HG03159 (cell line): ENCODE results near the gene WNT1.

Experiments
- ATAC-seq: cut with Tn5 transposase; IDR thresholded peaks from one replicate; pipeline ENCODE4 v1.9.1; 2021; ENCODE audit warnings: mild to moderate bottlenecking, moderate library complexity; ENCODE audit not compliant: unreplicated experiment

WNT1 gene

DNA sequence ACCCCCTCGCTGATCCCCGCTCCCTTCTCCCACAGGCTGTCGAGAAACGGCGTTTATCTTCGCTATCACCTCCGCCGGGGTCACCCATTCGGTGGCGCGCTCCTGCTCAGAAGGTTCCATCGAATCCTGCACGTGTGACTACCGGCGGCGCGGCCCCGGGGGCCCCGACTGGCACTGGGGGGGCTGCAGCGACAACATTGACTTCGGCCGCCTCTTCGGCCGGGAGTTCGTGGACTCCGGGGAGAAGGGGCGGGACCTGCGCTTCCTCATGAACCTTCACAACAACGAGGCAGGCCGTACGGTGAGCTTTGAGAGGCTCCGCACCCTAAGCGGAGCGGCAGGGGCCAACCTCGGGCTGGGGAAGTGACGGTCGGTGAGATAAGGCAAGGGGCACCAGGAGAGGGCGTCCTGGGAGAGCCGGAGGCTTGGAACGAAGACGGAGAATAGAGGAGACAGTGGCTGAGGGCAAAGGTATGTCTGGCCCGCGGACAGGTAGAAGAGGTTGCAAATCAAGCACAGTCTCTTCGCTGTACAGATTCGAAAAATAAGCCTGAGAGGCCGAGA lies 2.3 kb downstream of the WNT1 start:
- ATAC-seq, result no peak

DNA sequence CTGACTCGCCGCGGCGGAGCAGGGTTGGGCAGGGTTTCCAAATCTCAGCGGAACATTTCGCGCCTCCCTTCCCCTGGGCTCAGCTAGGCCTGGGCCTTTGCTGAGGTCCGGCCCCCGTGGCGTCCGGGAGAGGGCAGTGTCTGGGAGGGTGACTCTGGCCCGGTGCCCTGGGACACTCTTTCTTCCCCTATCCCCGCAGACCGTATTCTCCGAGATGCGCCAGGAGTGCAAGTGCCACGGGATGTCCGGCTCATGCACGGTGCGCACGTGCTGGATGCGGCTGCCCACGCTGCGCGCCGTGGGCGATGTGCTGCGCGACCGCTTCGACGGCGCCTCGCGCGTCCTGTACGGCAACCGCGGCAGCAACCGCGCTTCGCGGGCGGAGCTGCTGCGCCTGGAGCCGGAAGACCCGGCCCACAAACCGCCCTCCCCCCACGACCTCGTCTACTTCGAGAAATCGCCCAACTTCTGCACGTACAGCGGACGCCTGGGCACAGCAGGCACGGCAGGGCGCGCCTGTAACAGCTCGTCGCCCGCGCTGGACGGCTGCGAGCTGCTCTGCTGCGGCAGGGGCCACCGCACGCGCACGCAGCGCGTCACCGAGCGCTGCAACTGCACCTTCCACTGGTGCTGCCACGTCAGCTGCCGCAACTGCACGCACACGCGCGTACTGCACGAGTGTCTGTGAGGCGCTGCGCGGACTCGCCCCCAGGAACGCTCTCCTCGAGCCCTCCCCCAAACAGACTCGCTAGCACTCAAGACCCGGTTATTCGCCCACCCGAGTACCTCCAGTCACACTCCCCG lies 3.0 kb downstream of the WNT1 start:
- ATAC-seq, result no peak

DNA sequence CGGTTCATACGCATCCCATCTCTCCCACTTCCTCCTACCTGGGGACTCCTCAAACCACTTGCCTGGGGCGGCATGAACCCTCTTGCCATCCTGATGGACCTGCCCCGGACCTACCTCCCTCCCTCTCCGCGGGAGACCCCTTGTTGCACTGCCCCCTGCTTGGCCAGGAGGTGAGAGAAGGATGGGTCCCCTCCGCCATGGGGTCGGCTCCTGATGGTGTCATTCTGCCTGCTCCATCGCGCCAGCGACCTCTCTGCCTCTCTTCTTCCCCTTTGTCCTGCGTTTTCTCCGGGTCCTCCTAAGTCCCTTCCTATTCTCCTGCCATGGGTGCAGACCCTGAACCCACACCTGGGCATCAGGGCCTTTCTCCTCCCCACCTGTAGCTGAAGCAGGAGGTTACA lies 3.6 kb downstream of the WNT1 start:
- ATAC-seq, result no peak

DNA sequence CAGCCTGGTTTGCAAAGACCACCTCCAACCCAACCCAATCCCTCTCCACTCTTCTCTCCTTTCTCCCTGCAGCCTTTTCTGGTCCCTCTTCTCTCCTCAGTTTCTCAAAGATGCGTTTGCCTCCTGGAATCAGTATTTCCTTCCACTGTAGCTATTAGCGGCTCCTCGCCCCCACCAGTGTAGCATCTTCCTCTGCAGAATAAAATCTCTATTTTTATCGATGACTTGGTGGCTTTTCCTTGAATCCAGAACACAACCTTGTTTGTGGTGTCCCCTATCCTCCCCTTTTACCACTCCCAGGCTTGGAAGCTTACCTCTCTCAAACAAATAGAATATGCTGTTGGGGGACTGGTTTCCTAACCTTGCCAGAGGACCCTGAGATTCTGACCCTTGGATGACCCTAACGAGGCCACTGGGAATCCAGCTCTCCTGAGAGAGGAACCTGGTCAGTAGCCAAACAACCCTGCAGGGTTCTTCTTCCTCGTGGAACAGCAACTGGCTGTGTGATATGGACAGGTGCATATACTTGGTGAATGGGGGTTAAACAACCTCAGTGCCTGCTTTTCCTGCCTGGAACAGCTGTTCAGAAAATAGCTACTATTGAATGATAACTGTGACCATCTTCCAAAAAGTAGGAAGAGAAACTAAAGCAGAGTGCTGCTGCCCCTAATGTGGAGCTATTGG lies 4.4 kb downstream of the WNT1 start:
- no peak for ATAC-seq

DNA sequence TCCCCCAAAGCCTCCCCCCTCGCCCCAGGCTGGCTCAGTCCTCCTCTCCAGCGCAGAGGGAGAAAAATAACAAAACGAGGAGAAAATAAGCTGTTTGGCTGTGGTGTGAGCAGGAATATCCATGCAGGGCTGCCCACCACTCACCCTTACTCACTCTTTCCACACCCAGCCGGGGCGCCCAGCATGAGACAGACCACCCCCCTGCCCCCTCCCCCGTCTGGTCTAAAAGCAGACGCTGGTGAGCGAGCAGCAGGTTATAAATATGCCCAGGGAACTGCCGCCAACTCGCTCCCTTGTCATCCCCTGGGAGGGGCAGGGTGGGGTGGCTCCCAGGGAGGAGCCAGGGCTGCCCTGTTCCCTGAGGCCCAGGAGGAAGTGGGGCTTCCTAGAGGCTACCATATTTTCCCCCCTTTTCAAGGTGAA lies 7.4 kb downstream of the WNT1 start:
- ATAC-seq, result no peak

DNA sequence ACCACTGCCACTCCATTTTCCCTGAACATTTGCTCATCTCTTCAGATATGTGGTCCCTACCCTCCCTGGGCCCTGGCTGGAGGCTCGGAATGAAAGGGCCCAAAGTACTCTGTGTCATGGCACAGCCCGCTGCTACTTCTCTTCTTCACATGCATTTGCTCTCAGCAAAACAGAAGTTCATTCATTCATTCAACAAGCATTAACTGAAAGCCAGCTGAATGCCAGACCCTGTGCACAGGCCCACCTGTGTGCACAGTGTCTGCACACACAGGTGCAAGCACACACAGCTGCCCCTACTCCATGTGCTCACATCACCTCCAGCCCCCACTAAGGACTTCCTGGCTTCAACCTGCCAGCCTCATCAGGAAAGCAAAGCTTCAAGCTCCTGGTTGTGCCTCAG lies 7.8 kb downstream of the WNT1 start:
- ATAC-seq, result no peak

DNA sequence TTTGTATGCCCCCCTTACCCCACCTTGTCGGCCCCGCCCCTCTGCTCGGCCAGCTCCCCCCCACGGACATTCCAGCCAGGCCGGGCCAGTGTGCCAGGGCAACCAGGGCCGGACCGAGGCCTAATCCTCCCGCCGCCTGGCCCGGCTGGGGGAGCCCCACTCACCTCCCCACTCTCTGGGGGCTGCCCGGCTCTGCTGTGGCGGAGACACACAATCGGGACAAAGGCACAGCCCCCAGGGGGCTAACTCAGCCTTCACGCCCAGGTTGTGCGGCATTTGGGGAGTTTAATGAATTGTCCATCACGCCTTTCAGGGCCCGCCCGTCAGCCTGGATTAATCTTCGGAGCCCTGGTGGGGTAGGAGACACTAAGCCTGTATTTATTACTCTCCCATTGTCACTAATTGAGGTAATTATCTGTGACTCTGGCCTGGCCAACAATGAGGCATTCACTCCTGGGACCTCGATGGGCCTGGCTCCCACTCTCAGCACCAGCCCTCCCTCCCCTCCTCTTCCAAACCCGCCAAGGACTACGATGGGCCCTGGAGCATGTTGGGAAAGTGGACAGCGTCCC lies 8.7 kb downstream of the WNT1 start:
- ATAC-seq, result no peak

DNA sequence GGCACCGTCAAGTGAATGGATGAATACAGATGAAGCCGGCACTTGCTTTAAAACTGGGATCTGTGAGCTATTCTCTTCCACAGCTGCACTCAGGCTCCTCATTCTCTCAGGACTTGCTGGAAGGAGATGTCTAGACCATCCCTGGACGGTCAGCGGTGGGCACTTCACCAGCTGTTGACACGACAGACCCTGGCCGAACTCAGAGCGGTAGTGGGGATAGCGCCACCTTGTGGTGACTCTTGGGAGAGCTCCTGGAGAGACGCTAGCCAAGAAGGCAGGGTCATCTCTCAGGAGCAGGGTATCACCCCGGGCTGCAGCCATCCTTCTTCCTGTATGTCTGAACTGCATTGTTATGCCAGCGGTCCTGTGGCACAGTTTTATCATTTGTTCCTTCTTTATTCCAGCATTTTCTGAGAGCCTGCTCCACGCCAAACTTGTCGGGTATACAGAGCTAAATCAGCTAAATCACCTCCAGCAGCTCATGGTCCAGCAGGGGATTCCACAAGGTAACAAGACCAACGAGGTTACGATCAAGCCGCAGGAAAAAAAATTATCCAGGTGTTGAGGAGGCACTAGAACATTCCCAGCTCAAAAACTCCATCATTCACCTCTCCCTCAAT lies 10.0 kb downstream of the WNT1 start:
- ATAC-seq, result no peak

DNA sequence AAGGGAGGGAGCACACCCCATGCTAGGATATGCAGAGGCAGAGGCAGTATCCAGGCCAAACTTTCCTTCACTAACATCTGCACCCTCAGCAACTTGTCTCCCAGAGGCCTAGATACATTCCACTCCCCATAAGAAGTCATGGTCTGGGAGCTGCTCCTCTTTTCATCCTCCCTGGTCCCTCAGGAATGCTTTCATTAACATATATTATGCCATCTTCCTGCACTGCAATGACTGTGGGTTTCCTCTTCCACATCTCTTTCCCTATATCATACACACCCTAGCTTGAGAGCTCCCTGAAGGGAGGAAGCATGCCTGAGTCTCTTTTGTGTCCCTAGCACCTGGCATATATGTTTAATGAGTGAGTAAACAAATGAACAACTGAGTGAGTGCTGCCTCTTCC lies 12.4 kb downstream of the WNT1 start:
- no peak for ATAC-seq

DNA sequence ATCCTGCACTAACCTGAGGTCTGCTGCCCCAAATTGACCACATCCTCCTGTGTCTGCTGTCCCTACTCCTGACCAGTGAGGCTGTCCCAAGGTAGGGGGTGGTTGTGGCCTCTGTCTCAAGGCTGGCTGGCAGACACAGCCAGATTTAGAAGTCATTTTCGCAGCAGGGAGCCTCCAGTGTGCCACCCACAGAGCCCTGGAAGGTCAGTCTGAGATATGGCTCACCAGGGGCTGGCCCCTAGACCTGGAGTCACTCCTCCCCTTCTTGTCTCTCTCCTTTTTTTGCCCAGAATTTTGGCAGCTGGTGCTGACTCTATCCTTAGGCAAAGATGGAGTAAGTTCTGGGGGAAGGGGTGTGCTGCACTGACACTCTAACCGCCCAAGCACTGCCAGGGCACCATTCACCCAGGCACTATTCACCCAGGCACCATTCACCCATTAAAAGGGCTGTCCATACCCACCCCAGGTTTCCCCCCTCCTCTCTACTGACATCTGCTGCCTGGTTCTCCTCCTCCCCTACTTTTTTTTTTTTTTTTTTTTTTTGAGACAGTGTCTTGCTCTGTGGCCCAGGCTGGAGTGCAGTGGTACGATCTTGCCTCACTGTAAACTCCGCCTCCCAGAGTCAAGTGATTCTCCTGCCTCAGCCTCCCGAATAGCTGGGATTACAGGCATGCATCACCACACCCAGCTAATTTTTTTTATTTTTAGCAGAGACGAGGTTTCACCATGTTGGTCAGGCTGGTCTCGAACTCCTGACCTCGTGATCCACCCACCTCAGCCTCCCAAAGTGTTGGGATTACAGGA lies 13.3 kb downstream of the WNT1 start:
- ATAC-seq, result no peak

DNA sequence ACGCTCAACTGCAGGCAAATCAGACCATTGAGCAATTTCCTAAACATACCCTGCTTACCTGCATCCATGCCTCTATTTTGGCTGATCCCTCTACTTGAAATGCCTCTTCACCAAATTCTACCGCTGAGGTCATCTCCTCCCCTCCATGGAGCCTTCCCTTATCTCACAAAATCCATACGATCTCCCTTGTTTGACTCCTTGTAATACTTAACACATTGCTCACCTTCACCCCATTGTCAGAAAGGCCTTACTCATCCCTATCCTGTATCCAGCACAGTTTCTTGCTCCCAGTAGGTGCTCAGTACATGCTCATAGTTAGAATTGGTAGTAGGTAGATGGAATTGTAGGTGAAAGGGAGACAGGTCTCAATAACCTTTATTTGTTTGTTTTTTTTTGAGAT lies 15.7 kb downstream of the WNT1 start:
- ATAC-seq, result no peak

DNA sequence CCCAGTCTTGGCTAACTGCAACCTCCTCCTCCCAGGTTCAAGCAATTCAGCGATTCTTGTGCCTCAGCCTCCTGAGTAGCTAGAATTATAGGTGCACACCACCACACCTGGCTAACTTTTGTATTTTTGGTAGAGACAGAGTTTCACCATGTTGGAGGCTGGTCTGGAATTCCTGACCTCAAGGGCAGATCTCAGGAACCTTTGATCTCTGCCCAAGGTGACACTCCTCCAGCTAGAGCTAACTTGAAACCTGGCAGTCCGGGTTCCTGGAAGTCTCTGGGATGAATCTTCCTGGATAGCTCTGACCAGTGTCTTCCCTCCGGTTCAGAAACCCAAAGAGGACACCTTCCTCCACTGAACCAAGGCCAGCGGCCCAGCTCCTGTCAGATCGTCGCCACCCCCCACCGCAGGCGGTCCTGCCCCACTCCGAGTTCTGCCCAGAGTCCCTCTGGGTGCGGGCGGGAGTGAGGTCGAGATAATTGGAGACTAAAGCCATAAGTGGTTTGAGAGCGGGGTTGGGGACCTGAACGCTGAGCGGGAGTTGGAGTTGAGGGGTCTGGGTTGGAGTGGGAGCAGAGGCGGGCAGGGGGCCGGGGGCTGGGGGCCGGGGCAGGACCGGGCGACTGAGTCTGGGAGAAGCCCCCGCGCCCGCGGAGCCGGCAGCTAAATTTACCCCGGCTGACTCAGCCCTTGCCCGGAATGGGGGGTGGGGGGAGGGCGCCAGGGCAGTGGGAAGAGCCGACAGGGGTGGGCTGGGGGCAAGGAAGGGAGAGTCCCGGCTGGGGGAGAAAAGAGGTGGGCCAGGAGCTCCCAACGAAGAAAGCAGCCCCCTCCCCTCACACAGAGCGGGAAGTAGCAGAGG lies 16.3 kb downstream of the WNT1 start:
- no peak for ATAC-seq

DNA sequence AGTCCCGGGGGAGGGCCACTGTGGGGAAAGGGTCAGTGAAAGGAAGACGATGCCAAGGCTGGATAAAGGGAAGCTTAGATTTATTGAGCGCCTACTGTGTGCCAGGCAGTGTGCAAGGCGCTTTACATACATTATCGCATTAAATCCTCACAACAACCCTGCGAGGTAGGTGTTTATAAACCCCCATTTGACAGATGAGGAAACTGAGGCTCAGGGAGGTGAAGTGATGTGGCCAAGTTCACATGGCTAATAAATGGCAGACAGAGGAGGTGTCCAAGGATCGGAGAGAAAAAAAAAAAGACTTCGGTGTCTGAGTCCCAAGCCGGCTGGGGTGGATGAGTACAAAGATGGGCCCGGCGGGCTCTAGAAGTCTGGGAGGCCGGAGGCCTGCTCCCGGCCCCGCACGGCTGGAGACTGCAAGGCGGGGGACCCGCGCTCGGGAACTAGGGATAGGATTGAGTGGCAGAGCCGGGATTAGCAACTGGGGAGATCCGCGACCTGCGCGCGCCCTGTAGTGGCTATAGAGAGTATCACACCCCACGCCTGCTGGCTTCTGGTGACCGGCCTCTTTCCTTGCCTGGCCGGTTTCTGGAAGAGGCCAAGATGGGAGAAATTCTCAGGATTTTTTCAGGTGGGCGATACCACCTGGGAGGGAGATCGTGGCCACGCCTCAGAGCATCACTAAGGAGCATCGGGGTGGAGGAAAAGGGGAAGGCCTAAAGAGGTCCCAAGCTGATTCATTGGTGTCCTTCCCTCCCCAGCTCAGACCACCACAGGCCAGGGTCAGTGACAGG lies 17.2 kb downstream of the WNT1 start:
- no peak for ATAC-seq

DNA sequence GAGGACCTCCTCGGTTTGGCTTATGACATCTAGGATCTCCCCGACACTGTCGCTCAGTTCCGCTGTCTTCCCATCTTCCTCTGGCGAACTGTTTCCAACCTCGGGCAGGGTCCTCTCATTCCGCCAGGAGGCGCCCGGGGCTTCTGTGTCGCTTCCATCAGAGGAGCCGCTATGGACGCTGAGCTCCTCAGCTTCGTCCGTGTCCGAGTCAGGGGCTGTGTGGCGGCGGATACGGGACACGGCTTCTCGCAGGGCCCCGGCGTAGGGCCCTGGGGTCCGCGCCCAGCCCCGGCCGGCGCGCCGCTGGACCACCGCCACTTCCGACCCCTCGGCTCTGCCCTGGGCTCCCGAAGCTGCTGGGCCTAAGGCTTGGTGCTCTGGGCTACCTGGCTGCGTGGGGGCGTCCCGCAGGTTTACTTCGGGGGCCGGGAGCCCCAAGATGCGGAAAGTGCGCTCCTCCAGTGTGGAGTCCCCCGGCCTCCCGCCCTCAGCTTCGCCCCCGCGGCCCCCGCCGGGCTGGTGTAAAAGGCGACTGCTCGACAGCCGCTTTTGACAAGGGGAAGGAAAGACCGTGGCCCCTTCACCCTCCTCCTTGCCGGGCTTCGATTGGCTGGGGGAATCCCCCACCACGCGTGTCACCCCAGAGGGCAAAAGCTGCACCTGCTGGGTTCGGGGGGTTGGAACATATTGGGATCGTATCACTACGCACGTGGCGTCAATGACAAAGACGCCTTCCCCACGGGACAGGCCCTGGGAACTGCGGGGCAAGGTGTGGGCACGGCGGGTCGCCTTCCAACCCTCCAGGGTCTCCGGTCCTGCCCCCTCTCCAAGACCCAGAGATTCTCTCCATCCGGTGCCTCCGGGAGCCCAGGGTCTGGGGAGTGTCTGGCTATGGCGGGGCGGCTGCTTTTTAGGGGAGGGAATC lies 18.9 kb downstream of the WNT1 start:
- ATAC-seq, result no peak

DNA sequence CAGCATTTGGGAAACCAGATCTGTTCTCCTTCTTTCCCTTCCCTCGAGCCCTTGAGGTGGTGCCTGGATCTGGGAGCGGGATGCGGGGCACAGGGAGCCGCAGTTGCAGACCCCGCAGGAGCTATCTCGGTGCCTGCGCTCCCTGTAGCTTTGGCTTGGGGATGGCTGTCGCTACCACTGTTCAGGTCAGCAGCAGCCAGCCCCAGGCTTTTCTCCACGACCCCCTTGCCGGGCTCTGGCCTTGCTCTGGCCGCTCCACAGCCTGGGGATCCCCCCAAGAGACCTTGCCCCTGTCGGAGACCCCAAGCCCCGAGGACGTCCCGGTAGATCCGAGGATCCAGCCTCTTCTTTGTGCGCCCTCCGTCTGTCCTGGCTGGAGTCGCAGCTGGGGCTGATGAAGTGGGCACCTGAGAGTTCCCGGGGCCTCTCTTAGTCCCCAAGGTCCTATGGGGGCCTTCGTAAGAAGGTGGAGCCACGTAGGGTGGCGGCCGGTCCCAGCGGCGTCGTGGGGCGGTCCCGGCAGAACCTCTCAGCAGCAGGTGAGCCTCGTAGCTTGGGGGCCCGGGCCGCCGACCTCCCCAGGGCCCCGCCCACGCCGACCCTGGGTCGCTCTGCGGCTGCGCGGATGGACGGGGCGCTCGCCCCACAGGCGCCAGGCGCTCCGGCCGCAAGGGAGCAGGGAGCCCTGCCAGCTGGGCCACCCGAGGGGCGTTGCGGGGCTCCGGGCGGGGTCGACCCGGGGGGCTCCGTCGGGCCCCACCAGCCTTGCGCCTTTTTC lies 19.8 kb downstream of the WNT1 start:
- peak; percentile 36 for ATAC-seq

DNA sequence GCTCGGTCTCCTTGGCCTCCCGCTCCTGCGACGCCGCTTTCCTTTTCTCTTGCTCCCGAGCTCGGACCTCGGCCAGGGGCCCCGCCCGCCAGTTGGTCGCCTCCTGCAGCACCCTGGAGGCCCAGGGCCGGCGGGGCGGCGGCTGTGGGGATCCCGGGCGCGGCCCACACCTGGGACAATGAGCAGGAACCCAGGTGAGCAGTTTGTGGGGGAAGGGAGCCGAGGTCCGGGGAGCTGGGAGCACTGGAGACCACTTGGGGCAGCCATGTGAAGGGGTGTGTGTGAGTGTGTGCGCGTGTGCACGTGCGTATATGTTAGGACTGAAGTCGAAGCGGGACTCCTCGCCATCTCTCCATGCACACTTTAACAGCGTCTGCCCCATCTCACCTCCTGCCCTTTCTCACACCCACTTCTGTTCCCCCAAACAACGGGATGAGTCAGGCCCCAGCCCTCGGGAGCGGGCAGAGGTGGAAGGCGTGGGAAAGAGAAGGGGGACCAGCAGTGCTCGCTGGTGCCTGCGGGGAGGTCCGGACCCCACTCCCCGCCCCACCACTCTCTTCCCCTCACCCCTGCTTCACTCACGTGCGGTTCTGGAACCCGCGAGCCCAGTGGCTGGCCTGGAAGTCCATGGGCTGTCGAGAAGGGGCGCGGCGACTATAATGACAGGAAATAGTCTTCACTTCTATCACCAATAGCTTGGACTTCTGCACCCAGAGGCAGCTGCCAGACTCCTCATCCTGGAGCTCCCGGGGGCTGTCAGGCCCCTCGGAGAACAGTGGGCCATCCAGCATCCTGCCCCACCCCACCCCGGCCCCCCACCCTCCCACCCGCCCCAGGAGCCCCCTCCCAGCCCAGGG lies 20.6 kb downstream of the WNT1 start:
- no peak for ATAC-seq
